Stimulated activated CD8-positive, alpha-beta memory T cell treated with anti-CD3 and anti-CD28 coated beads, Interleukin-7, amount 100 ng/mL, for 1 hour (primary cell): Measurements from ENCODE around the gene BATF.
"Not testable (repeated sequence)": the region's sequence is repeated elsewhere in the genome, so short reads cannot be mapped to it uniquely, and the experiment has no call there.

Experiments used
- DNase-seq, 2 donors: peaks; one replicate each; pipeline ENCODE4 v3.0.0-alpha.2; 2020; ENCODE audit warnings: low read depth in 2 of 2

BATF gene

GRCh38 chr14:75522224-75522982 lies at the start of gene BATF:
TSS of gene BATF (plus strand) at chr14:75522469. CDS start at chr14:75522683, 214 bp downstream.
- peak; percentile 47 to 50 for DNase-seq

GRCh38 chr14:75474127-75474526 lies 48.1 kb upstream of the BATF start:
- not testable (repeated sequence) for DNase-seq

- no peak for DNase-seq
These were observed 45.8 kb upstream of the BATF start for GRCh38 chr14:75476274-75476995.

GRCh38 chr14:75477881-75478280 lies 44.4 kb upstream of the BATF start:
- no peak for DNase-seq

GRCh38 chr14:75479770-75480600 lies 42.3 kb upstream of the BATF start:
- DNase-seq: no peak

GRCh38 chr14:75482366-75482765 lies 39.9 kb upstream of the BATF start:
- DNase-seq: no peak

- no peak for DNase-seq
These were observed 37.4 kb upstream of the BATF start for GRCh38 chr14:75484711-75485429.

- no peak for DNase-seq
These were observed 36.0 kb upstream of the BATF start for GRCh38 chr14:75486318-75486717.

- DNase-seq: no peak
These were observed 35.1 kb upstream of the BATF start for GRCh38 chr14:75487155-75487671.

- no peak for DNase-seq
These were observed 32.8 kb upstream of the BATF start for GRCh38 chr14:75489480-75489837.

GRCh38 chr14:75491376-75491978 lies 30.8 kb upstream of the BATF start:
- DNase-seq: no peak

GRCh38 chr14:75492832-75493591 lies 29.3 kb upstream of the BATF start:
- no peak for DNase-seq

GRCh38 chr14:75493592-75494087 lies 28.6 kb upstream of the BATF start:
- DNase-seq: no peak

GRCh38 chr14:75494896-75495295 lies 27.4 kb upstream of the BATF start:
- no peak for DNase-seq

GRCh38 chr14:75495399-75495798 lies 26.9 kb upstream of the BATF start:
- DNase-seq: no peak

- no peak for DNase-seq
These were observed 26.4 kb upstream of the BATF start for GRCh38 chr14:75495882-75496281.

GRCh38 chr14:75496755-75497154 lies 25.5 kb upstream of the BATF start:
- no peak for DNase-seq

- no peak for DNase-seq
These were observed 25.1 kb upstream of the BATF start for GRCh38 chr14:75497191-75497590.

- DNase-seq: no peak
These were observed 24.6 kb upstream of the BATF start for GRCh38 chr14:75497701-75498100.
